ENCODE measurements around the gene CCDC13.

Gene CCDC13

DNA sequence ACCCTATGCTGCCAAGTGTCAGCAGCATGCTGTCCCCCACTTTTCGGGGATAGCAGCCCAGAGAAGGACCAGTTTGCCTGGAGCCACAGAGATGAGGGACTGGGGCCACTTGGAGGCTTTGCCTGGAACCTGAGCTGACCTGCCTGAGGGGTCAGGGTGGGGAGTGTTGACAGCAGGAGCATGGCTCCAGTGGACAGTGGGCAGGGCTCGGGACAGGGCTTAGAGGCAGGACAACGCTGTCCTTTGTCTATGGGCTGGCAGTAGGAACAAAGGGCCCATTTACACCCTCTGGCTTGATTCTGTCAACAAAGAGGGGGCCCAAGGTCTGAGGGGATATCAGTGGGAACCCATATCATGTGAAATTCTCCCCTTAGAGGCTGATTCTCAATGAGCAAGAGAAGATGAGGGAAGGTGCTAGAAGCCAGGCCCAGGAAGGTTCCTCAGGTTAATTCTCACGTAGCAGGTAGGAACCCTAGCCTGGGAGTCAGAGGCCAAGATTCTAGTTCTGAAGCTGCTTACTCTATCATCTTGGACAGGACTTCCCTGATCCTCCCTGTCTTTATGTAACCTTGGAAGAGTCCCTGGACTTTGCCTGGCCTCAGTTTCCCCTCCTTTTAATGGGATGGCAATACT is 40.7 kb downstream of the CCDC13 start:
- DNase-seq = no peak

DNA sequence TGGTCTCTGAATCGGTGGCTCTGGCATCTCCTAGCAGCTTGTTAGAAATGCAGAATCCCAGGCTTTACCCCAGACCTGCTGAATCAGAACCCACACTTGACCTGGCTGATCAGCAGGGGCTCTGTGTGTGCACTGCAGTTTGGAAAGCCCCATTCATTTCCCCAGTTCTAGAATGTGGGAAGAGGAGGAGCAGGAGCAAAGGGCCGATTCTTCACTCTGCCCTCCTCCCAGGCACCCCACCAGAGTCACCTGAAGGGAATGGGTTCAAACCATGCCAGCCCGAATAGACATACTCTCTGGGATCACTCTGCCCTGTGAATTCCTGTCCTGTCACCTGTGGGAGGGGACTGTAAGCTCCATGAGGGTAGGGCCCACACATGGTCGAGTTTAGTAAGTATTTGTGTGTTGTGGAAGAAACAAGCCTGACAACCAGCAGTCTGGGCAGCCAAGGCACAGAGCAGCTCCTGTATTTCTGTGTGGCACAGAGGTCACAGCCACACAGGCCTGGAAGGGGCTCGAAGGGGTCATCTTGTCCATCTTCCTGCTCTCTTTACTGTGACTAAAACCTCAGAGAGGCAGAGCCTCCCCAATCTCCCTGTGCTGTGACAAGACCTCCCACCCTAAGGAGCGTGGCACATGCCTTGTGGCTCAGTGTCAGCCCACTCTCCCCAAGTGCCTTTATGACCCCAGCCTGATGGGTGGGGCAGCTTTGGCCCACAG is 41.4 kb downstream of the CCDC13 start:
- no peak for DNase-seq

DNA sequence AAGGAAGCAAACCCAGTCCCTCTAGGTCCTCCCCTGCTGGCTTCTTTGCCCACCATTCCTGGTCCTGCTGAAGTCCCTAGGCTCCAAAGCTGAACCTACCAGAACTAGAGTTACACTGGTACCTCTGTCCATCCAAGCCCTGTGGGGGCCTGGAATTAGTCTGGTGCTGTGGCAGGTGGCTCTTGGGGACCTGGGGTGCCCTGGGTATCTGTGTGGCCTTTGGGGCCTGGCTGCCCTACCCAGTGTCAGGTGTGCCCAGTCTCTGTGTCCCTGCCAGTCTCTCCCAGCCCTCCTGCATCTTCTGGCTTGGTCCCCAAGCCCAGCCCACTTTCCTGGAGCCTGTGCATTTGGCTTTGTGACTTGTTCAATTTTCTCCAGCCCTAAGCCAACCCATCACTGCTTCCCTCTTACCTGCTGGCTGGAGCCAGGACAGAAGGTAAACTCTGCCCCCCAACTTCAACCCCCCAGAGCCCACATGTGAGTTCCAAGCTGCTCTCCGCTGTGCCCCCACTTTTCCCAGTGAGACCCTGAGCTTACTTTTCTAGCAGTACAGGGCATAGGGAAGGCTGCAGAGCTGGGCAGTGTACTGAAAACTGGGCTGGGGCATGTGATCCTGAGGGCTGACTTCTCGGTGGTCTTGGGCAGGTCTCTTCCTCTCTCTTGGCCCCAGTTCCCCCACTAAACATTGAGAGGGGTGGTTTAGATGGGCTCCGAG is 42.2 kb downstream of the CCDC13 start:
- DNase-seq = no peak

DNA sequence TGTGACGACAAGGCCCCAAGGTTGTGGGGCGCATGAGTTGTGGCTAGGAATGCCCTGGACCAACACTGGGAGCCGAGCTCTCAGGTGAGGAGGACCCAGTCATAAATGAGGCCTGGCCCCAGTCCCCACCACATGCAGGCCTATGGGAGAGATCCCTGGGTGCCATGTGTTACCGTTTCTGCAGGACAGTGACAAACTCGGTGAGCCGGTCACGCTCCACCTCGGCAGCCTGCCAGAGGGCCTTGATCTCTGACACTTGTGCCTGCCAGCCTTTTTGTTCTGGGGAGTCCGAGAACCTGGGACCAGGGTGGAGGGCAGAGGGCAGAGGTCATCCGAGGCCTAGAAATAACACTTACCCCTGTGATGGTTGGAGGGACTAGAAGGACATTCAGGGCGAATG is 42.8 kb downstream of the CCDC13 start:
- DNase-seq = no peak

DNA sequence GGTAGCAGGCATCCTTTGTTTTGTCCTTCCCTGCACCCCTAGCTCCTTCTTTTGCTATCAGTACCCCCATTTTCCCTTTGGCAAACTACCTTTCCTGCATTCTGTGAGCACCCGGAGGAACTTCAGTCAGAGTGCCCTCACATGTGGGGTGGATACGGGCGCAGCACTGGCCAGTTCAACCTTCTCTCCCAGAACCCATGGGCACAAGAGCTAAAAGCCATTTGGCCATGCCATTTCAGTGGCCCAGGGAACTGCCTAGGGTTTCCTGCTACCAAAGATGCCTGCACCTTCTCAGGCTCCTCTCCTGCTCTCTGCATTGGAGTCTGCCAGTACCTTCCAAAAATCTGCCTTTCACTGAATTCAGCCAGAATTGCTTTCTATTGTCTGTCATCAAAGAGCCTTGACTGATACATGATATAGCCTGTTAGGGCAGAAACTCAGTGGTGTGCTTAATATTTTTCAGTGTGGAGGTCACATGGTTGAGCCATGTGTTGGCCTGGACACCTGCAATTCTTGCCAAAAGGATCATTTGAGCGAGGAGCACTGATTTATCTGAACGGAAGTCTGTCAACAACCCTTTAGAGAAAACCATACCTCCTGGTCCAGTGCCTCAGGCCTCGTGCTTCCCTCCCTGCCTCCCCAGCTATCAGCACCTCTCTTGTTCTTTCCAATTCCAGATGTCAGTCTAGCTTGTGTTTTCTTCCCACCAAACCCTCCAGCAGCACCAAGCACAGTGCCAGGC is 43.5 kb downstream of the CCDC13 start:
- DNase-seq = no peak

DNA sequence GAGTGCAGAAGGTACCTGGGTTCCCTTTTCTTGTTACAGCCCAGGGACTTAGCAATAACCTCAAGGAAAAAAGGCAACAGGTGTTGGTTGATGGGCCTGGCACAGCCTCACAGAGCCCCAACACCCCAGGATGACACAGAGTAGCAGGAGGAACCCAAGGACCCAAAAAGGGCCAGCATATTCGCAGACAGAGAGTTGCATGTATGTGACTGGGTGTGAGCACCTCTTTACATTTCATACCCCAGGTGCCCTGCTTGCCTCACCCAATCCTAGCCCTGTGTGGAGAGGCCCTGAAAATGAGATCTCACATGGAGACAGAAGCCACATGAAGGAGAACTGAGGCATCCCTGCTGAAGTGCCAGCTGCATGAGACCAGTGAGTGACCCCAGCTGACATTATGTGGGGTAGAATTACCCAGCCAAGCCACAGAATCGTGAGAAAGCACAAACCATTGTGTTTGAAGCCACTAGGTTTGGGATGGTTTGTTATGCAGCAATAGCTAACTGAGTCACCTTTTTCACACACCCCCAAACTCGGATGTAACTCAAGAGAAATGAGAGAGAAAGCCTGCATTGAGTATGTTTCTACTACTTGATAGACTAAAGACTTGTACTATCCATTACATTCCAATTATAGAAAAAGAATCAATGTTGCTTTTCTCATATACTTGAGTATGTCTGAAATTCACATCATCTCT is 44.2 kb downstream of the CCDC13 start:
- no peak for DNase-seq

DNA sequence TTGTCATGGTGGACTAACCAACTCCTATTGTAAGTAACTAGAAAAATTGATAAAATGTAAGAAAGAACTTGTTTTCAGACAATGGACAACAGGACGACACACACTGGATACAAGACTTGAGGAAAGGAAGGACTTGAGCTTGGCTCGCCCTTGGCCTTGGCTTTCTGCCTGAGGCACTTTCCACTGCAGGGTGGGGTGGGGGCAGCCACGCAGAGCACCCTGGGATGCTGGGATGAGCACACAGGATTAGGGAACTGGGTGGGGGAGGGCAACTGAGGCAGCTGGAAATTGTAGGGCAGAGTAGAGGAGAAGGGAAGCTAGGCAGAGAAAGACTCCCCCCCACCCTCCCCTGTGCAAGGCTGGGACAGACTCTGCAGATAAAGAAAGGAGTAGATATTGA is 45.0 kb downstream of the CCDC13 start:
- no peak for DNase-seq

DNA sequence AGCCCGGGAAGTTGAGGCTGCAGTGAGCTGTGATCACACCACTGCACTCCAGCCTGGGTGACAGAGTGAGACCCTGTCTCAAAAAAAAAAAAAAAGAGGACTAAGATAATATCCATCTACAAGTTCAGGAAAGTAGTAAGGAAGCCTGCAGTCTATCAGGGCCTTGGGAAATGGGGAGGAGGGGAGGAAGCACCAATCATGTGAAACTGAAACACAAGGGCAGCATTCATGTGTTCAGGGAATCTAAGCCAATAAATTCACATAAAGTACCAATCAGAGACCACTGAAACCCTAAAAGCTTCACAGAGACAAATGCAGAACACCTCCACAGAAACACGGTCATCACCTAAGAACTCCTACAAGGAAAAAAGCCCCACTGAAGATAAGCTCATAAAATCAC is 47.6 kb downstream of the CCDC13 start:
- DNase-seq = no peak

DNA sequence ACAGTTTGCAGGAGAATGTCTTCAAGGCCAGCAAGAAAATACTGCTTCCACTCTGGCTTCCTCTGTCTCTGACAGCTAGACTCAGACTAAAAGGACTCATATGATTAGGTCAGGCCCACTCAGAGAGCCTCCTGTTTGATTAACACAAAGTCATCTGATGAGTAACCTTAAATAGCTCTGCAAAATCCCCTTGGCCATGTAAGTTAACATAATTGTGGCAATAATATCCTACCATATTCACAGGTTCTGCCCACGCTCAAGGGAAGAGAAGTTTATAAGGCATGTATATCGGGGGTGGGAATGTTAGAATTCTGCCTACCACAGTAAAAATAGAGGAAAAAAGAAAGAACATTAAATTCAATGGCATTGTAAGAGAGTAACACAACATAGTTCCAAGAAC is 49.8 kb downstream of the CCDC13 start:
- no peak for DNase-seq
